GM12801 (cell line): ENCODE measurements around the gene FAM83C.

Source experiments
- CTCF ChIP-seq: IDR thresholded peaks from one replicate; pipeline ENCODE4 v1.5.1; 2011; ENCODE audit warnings: control low read depth; ENCODE audit not compliant: insufficient read length; ENCODE audit errors: extremely low read depth

The FAM83C gene

GRCh38 chr20:35283441-35284266 lies 8.6 kb downstream of the FAM83C start:
- TF ChIP-seq CTCF = no peak

- no peak for TF ChIP-seq CTCF
Measured at GRCh38 chr20:35281506-35282101, 10.6 kb downstream of the FAM83C start.

GRCh38 chr20:35280523-35280922 lies 11.7 kb downstream of the FAM83C start:
- no peak for TF ChIP-seq CTCF

GRCh38 chr20:35279533-35280174 lies 12.6 kb downstream of the FAM83C start:
- no peak for TF ChIP-seq CTCF

- TF ChIP-seq CTCF = no peak
Measured at GRCh38 chr20:35279040-35279439, 13.2 kb downstream of the FAM83C start.

GRCh38 chr20:35277531-35278395 lies 14.5 kb downstream of the FAM83C start, which contains the start of gene MMP24OS:
MMP24OS (minus strand) TSS chr20:35278122; CDS start chr20:35277929, 193 bp downstream.
- TF ChIP-seq CTCF = no peak
